WTC11 (cell line): Measurements from ENCODE around the gene STK40.

ENCODE experiments used
- ATF1 ChIP-seq: sonication (generic); formaldehyde crosslinking; IDR thresholded peaks from 2 replicates; pipeline ENCODE4 v1.8.1; 2023; ENCODE audit warnings: mild to moderate bottlenecking, moderate library complexity, missing genetic modification reagents
- ATF2 ChIP-seq: sonication (generic); formaldehyde crosslinking; IDR thresholded peaks from 2 replicates; pipeline ENCODE4 v1.8.1; 2022; ENCODE audit warnings: low read depth, missing genetic modification reagents, borderline replicate concordance
- CTCF ChIP-seq: fragments of 200-600 bp; IDR thresholded peaks from 2 replicates; pipeline ENCODE4 v1.8.0; 2022; ENCODE audit warnings: antibody characterized with exemption
- E2F1 ChIP-seq: sonication (generic); formaldehyde crosslinking; IDR thresholded peaks from 2 replicates; pipeline ENCODE4 v1.8.0; 2022; ENCODE audit warnings: mild to moderate bottlenecking, missing genetic modification reagents
- FOXP4 ChIP-seq: sonication (generic); formaldehyde crosslinking; IDR thresholded peaks from 2 replicates; pipeline ENCODE4 v1.8.0; 2022; ENCODE audit warnings: mild to moderate bottlenecking, missing genetic modification reagents
- IRF2 ChIP-seq: sonication (generic); formaldehyde crosslinking; IDR thresholded peaks from 2 replicates; pipeline ENCODE4 v1.8.0; 2022; ENCODE audit warnings: low read depth, missing genetic modification reagents, borderline replicate concordance
- NR2C2 ChIP-seq: sonication (generic); formaldehyde crosslinking; IDR thresholded peaks from 2 replicates; pipeline ENCODE4 v1.8.0; 2022; ENCODE audit warnings: mild to moderate bottlenecking, missing genetic modification reagents
- PRRX2 ChIP-seq: fragments of 250-450 bp; sonication (Bioruptor Pico); IDR thresholded peaks from 2 replicates; pipeline ENCODE4 v1.8.0; 2021; ENCODE audit warnings: mild to moderate bottlenecking
- TEAD1 ChIP-seq: sonication (generic); formaldehyde crosslinking; IDR thresholded peaks from 2 replicates; pipeline ENCODE4 v1.8.0; 2022; ENCODE audit warnings: mild to moderate bottlenecking, missing genetic modification reagents

- no peak for TF ChIP-seq IRF2 (CRISPR knock-in tag)
- TF ChIP-seq FOXP4 (CRISPR knock-in tag) = no peak
- TF ChIP-seq CTCF = no peak
- TF ChIP-seq ATF1 (CRISPR knock-in tag) = no peak
- no peak for TF ChIP-seq PRRX2
- TF ChIP-seq ATF2 (CRISPR knock-in tag) = no peak
- TF ChIP-seq NR2C2 (CRISPR knock-in tag) = no peak
- no peak for TF ChIP-seq TEAD1
- no peak for TF ChIP-seq E2F1 (CRISPR knock-in tag)
These were observed 85.2 kb downstream of the STK40 start for GRCh38 chr1:36300526-36300925.
